DND-41 (cell line): ENCODE results near the gene OR4C11.

ENCODE experiments used
- CTCF ChIP-seq: IDR thresholded peaks from 2 replicates; pipeline ENCODE4 v1.5.1; 2012; ENCODE audit warnings: borderline replicate concordance, low read length, moderate library complexity, mild to moderate bottlenecking; ENCODE audit not compliant: poor library complexity, severe bottlenecking; ENCODE audit errors: extremely low read depth
- EZH2 ChIP-seq: IDR thresholded peaks from 3 replicates; pipeline ENCODE4 v1.6.1; 2012; ENCODE audit warnings: borderline replicate concordance, low read depth, mild to moderate bottlenecking, moderate library complexity, low read length, inconsistent platforms; ENCODE audit not compliant: severe bottlenecking

- TF ChIP-seq CTCF, result no peak
- TF ChIP-seq EZH2, result no peak
These were observed at the start of gene OR4C11 for GRCh38 chr11:55607545-55607944.
